HUES64 (cell line): ENCODE measurements around the gene SNX13.

Experiments
- H3K27ac ChIP-seq: 2 replicates; pipeline ENCODE4 v1.7.0; 2013; ENCODE audit warnings: low read depth, low read length, inconsistent platforms
- H3K27me3 ChIP-seq: 2 replicates; pipeline ENCODE4 v1.6.1; 2013; ENCODE audit warnings: mild to moderate bottlenecking, low read length; ENCODE audit not compliant: insufficient read depth
- H3K36me3 ChIP-seq: 2 replicates; pipeline ENCODE4 v1.6.1; 2013; ENCODE audit warnings: mild to moderate bottlenecking, low read length; ENCODE audit not compliant: insufficient read depth
- H3K4me1 ChIP-seq: 2 replicates; pipeline ENCODE4 v1.6.1; 2013; ENCODE audit warnings: mild to moderate bottlenecking, low read length, moderate library complexity; ENCODE audit not compliant: insufficient read depth
- H3K4me3 ChIP-seq: 2 replicates; pipeline ENCODE4 v1.5.1; 2013; ENCODE audit warnings: mild to moderate bottlenecking, low read length, moderate library complexity
- H3K9ac ChIP-seq: 2 replicates; pipeline ENCODE4 v1.6.1; 2013; ENCODE audit warnings: mild to moderate bottlenecking, low read depth, low read length
- H3K9me3 ChIP-seq: 2 replicates; pipeline ENCODE4 v1.6.1; 2013; ENCODE audit warnings: low read depth, low read length; ENCODE audit not compliant: insufficient read depth
- WGBS: fragments of 150-250, 120-280 bp; methylation state at CpG from one replicate; pipeline ENCODE4 v1.1.7; 2013; ENCODE audit warnings: missing lambda C conversion rate; 5-methylcytosine and 5-hydroxymethylcytosine counted together

SNX13 gene

GRCh38 chr7:17741426-17741825 is 198.9 kb downstream of the SNX13 start:
- Histone ChIP-seq H3K27ac (no peak overlapping the region), H3K36me3 (no peaks in the 10 kb centered on the region), H3K9ac (no peak overlapping the region), H3K4me1 (peaks cover 11% of the 10 kb centered on the region; the same call in 1 of the 2 replicates), H3K9me3 (no peaks in the 10 kb centered on the region), H3K4me3 (no peak overlapping the region), H3K27me3 (no peaks in the 10 kb centered on the region)
- WGBS = 88% methylated on average over 2 of the region's 2 CpGs
